CD4-positive, alpha-beta memory T cell (primary cell): Measurements from ENCODE around the gene BCAT1. TPM values are rescaled to one million over a fixed set of nuclear protein-coding genes. Genes with fewer than 3 reads are reported as not detected.
"Not testable (repeated sequence)": the region's sequence is repeated elsewhere in the genome, so short reads cannot be mapped to it uniquely, and the experiment has no call there.

Experiments used
- CTCF ChIA-PET: fragments of 350-600 bp; sonication (Branson Sonifier 250); formaldehyde crosslinking; loops from one replicate; lab custom pipeline; 2021; ENCODE audit warnings: inconsistent platforms; ENCODE audit not compliant: partially characterized antibody; lab: Charles Lee
- POLR2A ChIA-PET: fragments of 350-600 bp; sonication (Branson Sonifier 250); formaldehyde crosslinking; loops from one replicate; lab custom pipeline; 2021; ENCODE audit not compliant: partially characterized antibody; lab: Charles Lee
- DNase-seq, 5 donors: peaks; one replicate each; pipeline versions ENCODE4 v3.0.0 to v3.0.0-alpha.2; 2020 to 2022; ENCODE audit warnings: mixed read lengths in 1 of 5
- H3K27ac ChIP-seq: one replicate; pipeline ENCODE4 v1.7.0; 2013; ENCODE audit warnings: low read depth, low read length
- H3K27me3 ChIP-seq: 2 replicates; pipeline ENCODE4 v1.7.0; 2013; ENCODE audit warnings: mild to moderate bottlenecking, low read length, moderate library complexity; ENCODE audit not compliant: insufficient read depth
- H3K36me3 ChIP-seq: 2 replicates; pipeline ENCODE4 v1.7.0; 2013; ENCODE audit warnings: mild to moderate bottlenecking, low read length, moderate library complexity; ENCODE audit not compliant: insufficient read depth
- H3K4me1 ChIP-seq: 2 replicates; pipeline ENCODE4 v1.7.0; 2013; ENCODE audit warnings: mild to moderate bottlenecking, low read length, moderate library complexity; ENCODE audit not compliant: insufficient read depth
- H3K4me3 ChIP-seq, 2 donors: one replicate each; pipeline ENCODE4 v1.7.0; 2013; ENCODE audit warnings: low read length in 2 of 2, mild to moderate bottlenecking in 1 of 2
- H3K9me3 ChIP-seq, 2 donors: one replicate each; pipeline ENCODE4 v1.7.0; 2013; ENCODE audit warnings: low read length in 2 of 2, control low read depth in 1 of 2; ENCODE audit not compliant: control insufficient read depth in 1 of 2
- H3K27ac Mint-ChIP-seq, 7 donors: one replicate each; pipeline ENCODE4 v1.8.0; 2020 to 2021; ENCODE audit warnings: mixed read lengths in 7 of 7, mild to moderate bottlenecking in 6 of 7, inconsistent platforms in 3 of 7, moderate library complexity in 3 of 7
- H3K27me3 Mint-ChIP-seq, 2 donors: one replicate each; pipeline ENCODE4 v1.8.0; 2020 to 2021; ENCODE audit warnings: mixed read lengths in 2 of 2
- H3K36me3 Mint-ChIP-seq, 2 donors: one replicate each; pipeline ENCODE4 v1.8.0; 2020 to 2021; ENCODE audit warnings: mixed read lengths in 2 of 2, inconsistent platforms in 1 of 2, mild to moderate bottlenecking in 1 of 2
- H3K4me1 Mint-ChIP-seq, 4 donors: one replicate each; pipeline ENCODE4 v1.8.0; 2020 to 2021; ENCODE audit warnings: mixed read lengths in 4 of 4, mild to moderate bottlenecking in 1 of 4
- H3K4me3 Mint-ChIP-seq, 8 donors: one replicate each; pipeline ENCODE4 v1.8.0; 2020 to 2021; ENCODE audit warnings: mixed read lengths in 8 of 8, mild to moderate bottlenecking in 7 of 8, moderate library complexity in 6 of 8, inconsistent platforms in 3 of 8
- H3K9me3 Mint-ChIP-seq, 8 donors: one replicate each; pipeline ENCODE4 v1.8.0; 2020 to 2021; ENCODE audit warnings: mixed read lengths in 8 of 8, mild to moderate bottlenecking in 5 of 8, inconsistent platforms in 3 of 8, moderate library complexity in 1 of 8
- intact Hi-C: fragments of 100-400 bp; cut with micrococcal nuclease; formaldehyde crosslinking; loops from one replicate; pipeline ENCODE4 v1.15.1; 2023
- polyA plus RNA-seq, 2 donors: library from polyadenylated mRNA; unstranded; fragments of 300-500 nt; fragmentation: Illumina TruSeq; gene quantifications; one replicate each; pipeline ENCODE4 v1.2.3, GENCODE V29; 2021
- total RNA-seq, 2 experiments: library from RNA; stranded (reverse); gene quantifications; one replicate each; pipeline ENCODE4 v1.2.3, GENCODE V29; 2021

BCAT1 gene
- total and polyA plus RNA-seq, 4 experiments from 2014 or later = 0.03 to 2.5 (median 1.6) TPM

- peaks cover 26 to 42% (median 33%) of the 10 kb centered on the region in 4 donors for H3K4me1 Mint-ChIP-seq
- H3K27ac Mint-ChIP-seq = no peak overlapping the region
- no peak overlapping the region for H3K4me3 Mint-ChIP-seq
- peaks cover 26% of the 10 kb centered on the region for H3K4me1 ChIP-seq
- H3K9me3 ChIP-seq = no peaks in the 10 kb centered on the region
- H3K36me3 Mint-ChIP-seq = no peaks in the 10 kb centered on the region
- intact Hi-C loops = no loop called here
- no peak overlapping the region for H3K4me3 ChIP-seq
- H3K27ac ChIP-seq = no peak overlapping the region
- ChIA-PET CTCF (interaction anchor here (1.4 kb wide), 1 partner anchor 17 kb away, joined by 3 read pairs; no protein-coding TSS in a partner anchor), POLR2A (no interaction called here)
- DNase-seq = no peak
- H3K27me3 Mint-ChIP-seq = peaks cover 0 to 2% of the 10 kb centered on the region in 2 donors
- no peaks in the 10 kb centered on the region for H3K36me3 ChIP-seq
- no peaks in the 10 kb centered on the region for H3K9me3 Mint-ChIP-seq
- no peaks in the 10 kb centered on the region for H3K27me3 ChIP-seq
Observed at GRCh38 chr12:24818351-24818750, 130.6 kb downstream of the BCAT1 start.

- H3K4me1 Mint-ChIP-seq = peaks cover 16 to 29% (median 21%) of the 10 kb centered on the region in 4 donors
- peaks cover 0 to 2% (median 0%) of the 10 kb centered on the region in 8 donors for H3K9me3 Mint-ChIP-seq
- ChIA-PET CTCF (interaction anchor here (1.2 to 1.6 kb wide), 2 partner anchors 19 to 20 kb away, joined by 4 to 6 read pairs; no protein-coding TSS in a partner anchor), POLR2A (no interaction called here)
- no peaks in the 10 kb centered on the region for H3K36me3 Mint-ChIP-seq
- H3K4me1 ChIP-seq = peaks cover 16% of the 10 kb centered on the region
- peak overlapping the region in 1 of 2 donors; percentile 15 for H3K4me3 ChIP-seq
- no peak for DNase-seq
- H3K27ac Mint-ChIP-seq = peak overlapping the region in 6 of 7 donors; percentile 20 to 88 (median 84)
- H3K36me3 ChIP-seq = no peaks in the 10 kb centered on the region
- intact Hi-C loops = no loop called here
- peak overlapping the region; percentile 79 to 89 (median 84) for H3K4me3 Mint-ChIP-seq
- H3K27me3 Mint-ChIP-seq = no peaks in the 10 kb centered on the region
- no peaks in the 10 kb centered on the region for H3K27me3 ChIP-seq
- no peak overlapping the region for H3K27ac ChIP-seq
- H3K9me3 ChIP-seq = no peaks in the 10 kb centered on the region
Observed at GRCh38 chr12:24815114-24815423, 133.8 kb downstream of the BCAT1 start.

- peak overlapping the region; percentile 79 to 89 (median 84) for H3K4me3 Mint-ChIP-seq
Observed at GRCh38 chr12:24814379-24815113, 134.4 kb downstream of the BCAT1 start.

GRCh38 chr12:24810378-24810777 lies 138.5 kb downstream of the BCAT1 start:
- CTCF ChIA-PET = no interaction called here
- H3K4me3 Mint-ChIP-seq = no peak overlapping the region
- Histone ChIP-seq H3K36me3 (no peaks in the 10 kb centered on the region), H3K27me3 (no peaks in the 10 kb centered on the region), H3K9me3 (no peaks in the 10 kb centered on the region), H3K27ac (no peak overlapping the region), H3K4me1 (peaks cover 14% of the 10 kb centered on the region), H3K4me3 (no peak overlapping the region)
- no peaks in the 10 kb centered on the region for H3K36me3 Mint-ChIP-seq
- H3K9me3 Mint-ChIP-seq = peaks cover 0 to 3% (median 0%) of the 10 kb centered on the region in 8 donors
- DNase-seq = no peak
- no peak overlapping the region for H3K27ac Mint-ChIP-seq
- peaks cover 11 to 21% (median 15%) of the 10 kb centered on the region in 4 donors for H3K4me1 Mint-ChIP-seq
- H3K27me3 Mint-ChIP-seq = no peaks in the 10 kb centered on the region
- POLR2A ChIA-PET = no interaction called here
- intact Hi-C loops = no loop called here

More at GRCh38 chr12:24814379-24815113, 134.4 kb downstream of the BCAT1 start:
- peaks cover 0 to 2% (median 0%) of the 10 kb centered on the region in 8 donors for H3K9me3 Mint-ChIP-seq
- intact Hi-C loops = no loop called here
- Histone ChIP-seq H3K9me3 (no peaks in the 10 kb centered on the region), H3K4me1 (peaks cover 16% of the 10 kb centered on the region), H3K36me3 (no peaks in the 10 kb centered on the region), H3K27me3 (no peaks in the 10 kb centered on the region), H3K27ac (no peak overlapping the region), H3K4me3 (peak overlapping the region; percentile 15 to 36)
- ChIA-PET CTCF (interaction anchor here (0.6 to 1.6 kb wide), 5 partner anchors 11 to 921 kb away, joined by 3 to 6 read pairs (median 3); no protein-coding TSS in a partner anchor), POLR2A (interaction anchor here (0.9 kb wide), 1 partner anchor 19 kb away, joined by 3 read pairs; no protein-coding TSS in a partner anchor)
- H3K27me3 Mint-ChIP-seq = no peaks in the 10 kb centered on the region
- H3K4me1 Mint-ChIP-seq = peaks cover 16 to 29% (median 21%) of the 10 kb centered on the region in 4 donors
- no peaks in the 10 kb centered on the region for H3K36me3 Mint-ChIP-seq
- peak overlapping the region; percentile 20 to 88 (median 86) for H3K27ac Mint-ChIP-seq
- no peak for DNase-seq

- H3K27me3 Mint-ChIP-seq, H3K4me3 Mint-ChIP-seq, H3K36me3 ChIP-seq, H3K9me3 Mint-ChIP-seq, CTCF ChIA-PET, H3K36me3 Mint-ChIP-seq, H3K4me3 ChIP-seq, POLR2A ChIA-PET, H3K27me3 ChIP-seq, H3K27ac Mint-ChIP-seq, H3K27ac ChIP-seq, intact Hi-C loops, DNase-seq, H3K4me1 ChIP-seq, H3K9me3 ChIP-seq: not testable (repeated sequence)
- H3K4me1 Mint-ChIP-seq = peaks cover 6 to 10% (median 9%) of the 10 kb centered on the region in 4 donors
Observed at GRCh38 chr12:24809306-24809705, 139.6 kb downstream of the BCAT1 start.

GRCh38 chr12:24808651-24809050 lies 140.2 kb downstream of the BCAT1 start:
- Mint-ChIP-seq H3K9me3 (peaks cover 0 to 7% (median 2%) of the 10 kb centered on the region in 8 donors), H3K4me3 (no peak overlapping the region), H3K27ac (no peak overlapping the region), H3K27me3 (no peaks in the 10 kb centered on the region), H3K4me1 (peaks cover 5 to 7% (median 5%) of the 10 kb centered on the region in 4 donors), H3K36me3 (no peaks in the 10 kb centered on the region)
- Histone ChIP-seq H3K27ac (no peak overlapping the region), H3K27me3 (no peaks in the 10 kb centered on the region), H3K36me3 (no peaks in the 10 kb centered on the region), H3K4me1 (peaks cover 6% of the 10 kb centered on the region), H3K9me3 (no peaks in the 10 kb centered on the region), H3K4me3 (no peak overlapping the region)
- no peak for DNase-seq
- POLR2A ChIA-PET = no interaction called here
- intact Hi-C loops = no loop called here
- CTCF ChIA-PET = interaction anchor here (1.0 kb wide), 1 partner anchor 15 kb away, joined by 3 read pairs; no protein-coding TSS in a partner anchor

GRCh38 chr12:24806386-24806785 lies 142.5 kb downstream of the BCAT1 start:
- H3K9me3 ChIP-seq = no peaks in the 10 kb centered on the region
- peaks cover 0 to 11% (median 5%) of the 10 kb centered on the region in 8 donors for H3K9me3 Mint-ChIP-seq
- no peak overlapping the region for H3K27ac ChIP-seq
- no peak overlapping the region for H3K4me3 Mint-ChIP-seq
- peaks cover 12 to 14% (median 13%) of the 10 kb centered on the region in 4 donors for H3K4me1 Mint-ChIP-seq
- DNase-seq = no peak
- H3K36me3 ChIP-seq = no peaks in the 10 kb centered on the region
- H3K4me3 ChIP-seq = no peak overlapping the region
- H3K36me3 Mint-ChIP-seq = no peaks in the 10 kb centered on the region
- intact Hi-C loops = no loop called here
- POLR2A ChIA-PET = no interaction called here
- peak overlapping the region in 1 of 7 donors; percentile 7 for H3K27ac Mint-ChIP-seq
- peaks cover 17% of the 10 kb centered on the region for H3K4me1 ChIP-seq
- CTCF ChIA-PET = interaction anchor here (1.4 kb wide), 1 partner anchor 15 kb away, joined by 3 read pairs; no protein-coding TSS in a partner anchor
- no peaks in the 10 kb centered on the region for H3K27me3 ChIP-seq
- H3K27me3 Mint-ChIP-seq = no peaks in the 10 kb centered on the region
